Thoracic aorta (tissue), 2 donors: Measurements from ENCODE around the gene CADPS. TPM values are rescaled to one million over a fixed set of nuclear protein-coding genes. Genes with fewer than 3 reads are reported as not detected.

Experiments used
- ATAC-seq: fragments of 150-250 bp; one replicate; pipeline ENCODE4 v1.8.0; 2017; ENCODE audit warnings: low read depth; ENCODE audit not compliant: insufficient number of reproducible peaks, low FRiP score
- DNase-seq: peaks from one replicate; pipeline ENCODE4 v3.0.0-alpha.2; 2020; ENCODE audit warnings: low spot score
- H3K27ac ChIP-seq, 2 donors: fragments of 200-600 bp; sonication (generic); 1 replicate in 1 of 2; 2 replicates in 1 of 2; pipeline ENCODE4 v1.5.1; 2016; ENCODE audit warnings: mild to moderate bottlenecking in 2 of 2, moderate library complexity in 2 of 2
- H3K27me3 ChIP-seq: fragments of 200-600 bp; sonication (generic); replicated peaks from 2 replicates; pipeline ENCODE4 v1.6.0; 2016; ENCODE audit warnings: mild to moderate bottlenecking; ENCODE audit not compliant: insufficient read depth
- H3K36me3 ChIP-seq: fragments of 200-600 bp; sonication (generic); one replicate; pipeline ENCODE4 v1.5.1; 2016
- H3K4me1 ChIP-seq, 2 donors: fragments of 200-600 bp; sonication (generic); 1 replicate in 1 of 2; 2 replicates in 1 of 2; pipeline versions ENCODE4 v1.5.1 to v1.6.0; 2016; ENCODE audit warnings: low read depth in 2 of 2, mild to moderate bottlenecking in 1 of 2; ENCODE audit not compliant: control insufficient read depth in 1 of 2
- H3K4me3 ChIP-seq: fragments of 200-600 bp; sonication (generic); 2 replicates; pipeline ENCODE4 v1.5.1; 2016; ENCODE audit warnings: mild to moderate bottlenecking
- H3K9me3 ChIP-seq: fragments of 200-600 bp; sonication (generic); 2 replicates; pipeline ENCODE4 v1.5.1; 2016
- total RNA-seq, 2 donors: library from RNA; depleted of rRNA; stranded (reverse); fragments of >200 nt; gene quantifications; one replicate each; pipeline versions ENCODE4 v1.1.0 to v1.2.3, GENCODE V29; 2016
- TF ChIP-seq, protein P1 (sequence below): fragments of 200-600 bp; sonication (generic); IDR thresholded peaks from one replicate; pipeline ENCODE4 v1.5.1; 2019; ENCODE audit warnings: antibody characterized with exemption

The CADPS gene
- total RNA-seq, 2 donors from 2014 or later, result 0.14 to 7.2 TPM

DNA sequence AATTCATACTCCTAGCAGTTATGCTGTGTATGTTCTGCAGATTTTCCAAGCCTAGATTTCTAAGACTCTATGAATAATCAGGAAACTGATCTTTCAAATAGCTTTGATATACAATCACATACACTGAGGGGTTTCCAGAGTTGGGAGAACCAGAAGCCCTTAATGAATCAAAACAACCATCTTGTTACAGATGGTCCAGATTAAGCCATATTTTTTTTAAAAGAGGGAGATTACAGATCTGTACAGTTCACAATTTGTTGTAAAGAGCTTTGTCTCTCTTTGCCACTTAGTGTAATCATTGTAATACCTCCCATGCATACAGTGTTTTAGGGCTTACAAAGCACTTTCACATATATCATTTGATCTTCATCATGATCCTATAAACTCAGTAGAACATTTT, 47.7 kb downstream of the CADPS start:
- TF ChIP-seq, protein P1, sequence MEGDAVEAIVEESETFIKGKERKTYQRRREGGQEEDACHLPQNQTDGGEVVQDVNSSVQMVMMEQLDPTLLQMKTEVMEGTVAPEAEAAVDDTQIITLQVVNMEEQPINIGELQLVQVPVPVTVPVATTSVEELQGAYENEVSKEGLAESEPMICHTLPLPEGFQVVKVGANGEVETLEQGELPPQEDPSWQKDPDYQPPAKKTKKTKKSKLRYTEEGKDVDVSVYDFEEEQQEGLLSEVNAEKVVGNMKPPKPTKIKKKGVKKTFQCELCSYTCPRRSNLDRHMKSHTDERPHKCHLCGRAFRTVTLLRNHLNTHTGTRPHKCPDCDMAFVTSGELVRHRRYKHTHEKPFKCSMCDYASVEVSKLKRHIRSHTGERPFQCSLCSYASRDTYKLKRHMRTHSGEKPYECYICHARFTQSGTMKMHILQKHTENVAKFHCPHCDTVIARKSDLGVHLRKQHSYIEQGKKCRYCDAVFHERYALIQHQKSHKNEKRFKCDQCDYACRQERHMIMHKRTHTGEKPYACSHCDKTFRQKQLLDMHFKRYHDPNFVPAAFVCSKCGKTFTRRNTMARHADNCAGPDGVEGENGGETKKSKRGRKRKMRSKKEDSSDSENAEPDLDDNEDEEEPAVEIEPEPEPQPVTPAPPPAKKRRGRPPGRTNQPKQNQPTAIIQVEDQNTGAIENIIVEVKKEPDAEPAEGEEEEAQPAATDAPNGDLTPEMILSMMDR, result no peak
- H3K4me1 ChIP-seq, result no peaks in the 10 kb centered on the region
- no peaks in the 10 kb centered on the region for H3K9me3 ChIP-seq
- H3K27ac ChIP-seq, result no peak overlapping the region
- H3K36me3 ChIP-seq, result no peaks in the 10 kb centered on the region
- no peaks in the 10 kb centered on the region for H3K27me3 ChIP-seq
- H3K4me3 ChIP-seq, result no peak overlapping the region
- DNase-seq (no peak), ATAC-seq (no peak)

DNA sequence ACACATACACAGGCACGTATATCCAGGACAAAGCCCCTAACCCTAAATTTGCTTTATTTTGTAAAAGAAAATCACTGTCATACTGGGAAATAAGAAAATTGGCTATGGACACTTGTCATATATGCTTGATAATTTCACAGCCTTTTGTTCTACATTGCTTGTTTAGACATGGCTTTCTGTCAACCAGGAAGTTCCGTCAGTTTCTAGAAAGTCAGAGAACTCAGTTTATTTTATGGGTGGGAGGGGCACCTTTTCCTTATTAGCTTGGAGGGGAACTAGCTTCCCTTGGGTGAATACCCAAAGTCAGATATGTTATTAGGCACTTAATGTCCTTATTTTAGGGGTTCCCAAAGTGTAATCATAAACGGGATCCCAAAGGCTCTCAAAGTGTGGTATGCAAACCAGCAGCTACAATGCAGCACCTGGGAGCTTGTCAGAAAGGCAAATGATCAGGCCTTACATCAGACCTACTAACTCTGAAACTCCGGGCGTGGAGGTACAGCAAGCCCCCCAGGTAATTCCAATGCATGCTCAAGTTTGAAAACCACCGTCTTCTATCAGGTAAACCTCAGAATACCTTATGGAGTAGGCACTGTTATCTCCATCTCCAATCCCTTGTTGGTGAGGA, 50.1 kb downstream of the CADPS start:
- no peaks in the 10 kb centered on the region for H3K27me3 ChIP-seq
- no peak overlapping the region for H3K4me3 ChIP-seq
- no peak for DNase-seq
- no peaks in the 10 kb centered on the region for H3K4me1 ChIP-seq
- ATAC-seq, result no peak
- TF ChIP-seq, protein P1, result no peak
- H3K36me3 ChIP-seq, result no peaks in the 10 kb centered on the region
- no peaks in the 10 kb centered on the region for H3K9me3 ChIP-seq
- no peak overlapping the region for H3K27ac ChIP-seq

DNA sequence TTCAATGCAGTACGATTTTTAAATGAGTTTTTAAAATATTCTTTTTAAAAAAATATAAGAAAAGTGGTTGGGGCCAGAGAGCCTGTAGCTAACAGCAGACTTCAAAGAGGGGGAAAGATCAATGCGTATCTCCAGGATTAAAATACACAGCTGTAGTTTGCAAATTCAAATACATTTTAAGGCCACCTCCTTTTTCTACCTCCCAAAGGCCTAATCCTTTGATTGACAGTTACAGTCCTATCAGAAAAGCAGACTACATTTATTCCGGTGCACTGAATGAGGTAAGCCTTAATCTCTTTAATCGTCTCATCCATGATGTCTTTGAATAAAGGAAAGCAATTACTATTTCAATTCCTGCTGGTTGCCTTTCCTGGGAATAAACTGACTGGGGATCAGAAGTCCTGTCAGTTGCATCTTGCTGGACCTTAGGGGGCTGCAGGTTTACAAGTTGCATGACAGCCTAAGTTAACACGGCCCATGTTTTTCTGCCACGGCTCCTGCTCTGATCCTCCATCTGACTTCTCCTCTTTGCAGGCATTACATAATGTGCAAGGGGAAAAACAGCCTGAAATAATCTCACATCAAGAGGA, 51.7 kb downstream of the CADPS start:
- TF ChIP-seq, protein P1, result no peak
- ATAC-seq, result no peak
- no peaks in the 10 kb centered on the region for H3K27me3 ChIP-seq

DNA sequence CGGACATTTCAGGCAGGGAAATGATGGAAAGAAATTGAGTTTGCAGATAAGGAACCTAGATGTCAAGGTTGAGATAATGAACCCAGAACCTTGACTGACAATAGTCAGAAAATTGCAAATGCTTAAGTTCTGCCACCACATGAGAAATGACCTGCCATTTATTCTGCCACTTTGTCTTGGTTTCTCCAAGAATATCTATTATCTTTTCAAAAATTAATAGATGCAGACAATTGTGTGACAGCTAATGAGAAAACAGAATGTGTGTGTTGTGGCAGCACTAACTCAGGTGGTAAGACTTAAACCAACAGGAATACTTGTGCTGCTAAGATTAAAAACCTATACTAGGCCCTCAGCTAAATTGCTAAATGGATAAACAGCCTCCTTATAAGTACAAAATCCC, 52.3 kb downstream of the CADPS start:
- TF ChIP-seq, protein P1, result no peak
- Histone ChIP-seq H3K27ac (no peak overlapping the region), H3K27me3 (no peaks in the 10 kb centered on the region), H3K36me3 (no peaks in the 10 kb centered on the region), H3K4me3 (no peak overlapping the region), H3K9me3 (no peaks in the 10 kb centered on the region), H3K4me1 (no peaks in the 10 kb centered on the region)
- ATAC-seq, result no peak
- no peak for DNase-seq

More for the DNA sequence above, 51.7 kb downstream of the CADPS start:
- Histone ChIP-seq H3K36me3 (no peaks in the 10 kb centered on the region), H3K4me1 (no peaks in the 10 kb centered on the region), H3K27ac (no peak overlapping the region), H3K9me3 (no peaks in the 10 kb centered on the region), H3K4me3 (no peak overlapping the region)
- DNase-seq, result no peak

DNA sequence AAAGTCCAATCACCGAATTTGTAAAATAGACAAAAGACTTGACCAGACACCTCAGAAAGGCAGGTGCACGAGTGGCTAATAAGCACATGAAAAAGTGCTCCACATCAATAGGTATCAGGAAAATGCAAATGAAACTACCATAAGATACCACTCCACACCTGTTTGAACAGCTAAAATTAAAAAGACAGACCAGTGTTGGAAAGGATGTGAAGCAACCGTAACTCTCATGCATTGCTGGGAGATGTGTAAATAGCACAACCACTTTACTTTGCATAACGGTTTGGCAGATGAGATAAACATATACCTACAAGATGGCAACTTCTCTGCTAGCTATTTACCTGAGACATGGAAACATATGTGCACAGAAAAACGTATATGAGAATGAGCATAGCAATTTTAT, 56.9 kb downstream of the CADPS start:
- Histone ChIP-seq H3K4me3 (no peak overlapping the region), H3K27me3 (no peaks in the 10 kb centered on the region), H3K27ac (no peak overlapping the region), H3K9me3 (no peaks in the 10 kb centered on the region), H3K4me1 (no peaks in the 10 kb centered on the region), H3K36me3 (no peaks in the 10 kb centered on the region)
- DNase-seq (no peak), ATAC-seq (no peak)
- TF ChIP-seq, protein P1, result no peak
